EL (cell line): ENCODE results near the gene DAB2.
A peak's percentile ranks its signal among the peaks of the same experiment; 100 is the strongest.

Experiments
- DNase-seq: peaks from one replicate; pipeline ENCODE4 v3.0.0-alpha.2; 2016

The DAB2 gene

GRCh38 chr5:39424736-39425637, at the start of gene DAB2:
DAB2 (minus strand) TSS chr5:39424980; CDS start chr5:39394320, 30,660 bp downstream.
- DNase-seq, result peak; percentile 99

- peak; percentile 74 for DNase-seq
These were observed 48.5 kb upstream of the DAB2 start for GRCh38 chr5:39473156-39473775.

GRCh38 chr5:39471836-39472508, 47.2 kb upstream of the DAB2 start:
- DNase-seq, result no peak

- no peak for DNase-seq
These were observed 46.0 kb upstream of the DAB2 start for GRCh38 chr5:39470811-39471210.

- DNase-seq, result no peak
These were observed 45.1 kb upstream of the DAB2 start for GRCh38 chr5:39469777-39470415.

GRCh38 chr5:39469176-39469575, 44.4 kb upstream of the DAB2 start:
- DNase-seq, result no peak

GRCh38 chr5:39466846-39467245, 42.1 kb upstream of the DAB2 start:
- no peak for DNase-seq

GRCh38 chr5:39465843-39466242, 41.1 kb upstream of the DAB2 start:
- no peak for DNase-seq

- DNase-seq, result no peak
These were observed 40.3 kb upstream of the DAB2 start for GRCh38 chr5:39465097-39465496.

- DNase-seq, result no peak
These were observed 39.3 kb upstream of the DAB2 start for GRCh38 chr5:39464088-39464487.

GRCh38 chr5:39462211-39462610, 37.4 kb upstream of the DAB2 start:
- no peak for DNase-seq

- DNase-seq, result no peak
These were observed 36.4 kb upstream of the DAB2 start for GRCh38 chr5:39461007-39461682.

- no peak for DNase-seq
These were observed 35.1 kb upstream of the DAB2 start for GRCh38 chr5:39459907-39460306.

GRCh38 chr5:39459071-39459470, 34.3 kb upstream of the DAB2 start:
- peak; percentile 53 for DNase-seq

- DNase-seq, result no peak
These were observed 30.9 kb upstream of the DAB2 start for GRCh38 chr5:39455645-39456044.

- DNase-seq, result peak; percentile 43
These were observed 28.8 kb upstream of the DAB2 start for GRCh38 chr5:39453606-39454005.

GRCh38 chr5:39452846-39453245, 28.1 kb upstream of the DAB2 start:
- peak; percentile 77 for DNase-seq

- DNase-seq, result no peak
These were observed 26.6 kb upstream of the DAB2 start for GRCh38 chr5:39451276-39451941.

- no peak for DNase-seq
These were observed 25.7 kb upstream of the DAB2 start for GRCh38 chr5:39450487-39450886.

GRCh38 chr5:39449591-39449990, 24.8 kb upstream of the DAB2 start:
- DNase-seq, result no peak

- no peak for DNase-seq
These were observed 23.8 kb upstream of the DAB2 start for GRCh38 chr5:39448506-39449128.

- no peak for DNase-seq
These were observed 23.2 kb upstream of the DAB2 start for GRCh38 chr5:39447968-39448367.
